LoVo (cell line): ENCODE measurements around the gene CCDC40.

Source experiments
- DNase-seq: peaks from one replicate; pipeline ENCODE4 v3.0.0-alpha.2; 2016; ENCODE audit warnings: low spot score

CCDC40 gene

GRCh38 chr17:80102664-80103448, 66.4 kb downstream of the CCDC40 start:
- DNase-seq = no peak

DNA sequence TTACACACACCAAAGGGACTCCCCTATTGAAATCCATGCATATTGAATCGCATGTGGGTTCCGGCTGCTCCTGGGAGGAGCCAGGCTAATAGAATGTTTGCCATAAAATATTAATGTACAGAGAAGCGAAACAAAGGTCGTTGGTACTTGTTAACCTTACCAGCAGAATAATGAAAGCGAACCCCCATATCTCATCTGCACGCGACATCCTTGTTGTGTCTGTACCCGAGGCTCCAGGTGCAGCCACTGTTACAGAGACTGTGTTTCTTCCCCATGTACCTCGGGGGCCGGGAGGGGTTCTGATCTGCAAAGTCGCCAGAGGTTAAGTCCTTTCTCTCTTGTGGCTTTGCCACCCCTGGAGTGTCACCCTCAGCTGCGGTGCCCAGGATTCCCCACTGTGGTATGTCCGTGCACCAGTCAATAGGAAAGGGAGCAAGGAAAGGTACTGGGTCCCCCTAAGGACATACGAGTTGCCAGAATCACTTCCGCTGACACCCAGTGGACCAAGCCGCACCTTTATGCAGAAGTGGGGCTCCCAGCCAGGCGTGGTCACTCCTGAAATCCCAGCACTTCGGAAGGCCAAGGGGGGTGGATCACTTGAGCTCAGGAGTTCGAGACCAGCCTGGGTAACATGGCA, 67.1 kb downstream of the CCDC40 start:
- DNase-seq = no peak

DNA sequence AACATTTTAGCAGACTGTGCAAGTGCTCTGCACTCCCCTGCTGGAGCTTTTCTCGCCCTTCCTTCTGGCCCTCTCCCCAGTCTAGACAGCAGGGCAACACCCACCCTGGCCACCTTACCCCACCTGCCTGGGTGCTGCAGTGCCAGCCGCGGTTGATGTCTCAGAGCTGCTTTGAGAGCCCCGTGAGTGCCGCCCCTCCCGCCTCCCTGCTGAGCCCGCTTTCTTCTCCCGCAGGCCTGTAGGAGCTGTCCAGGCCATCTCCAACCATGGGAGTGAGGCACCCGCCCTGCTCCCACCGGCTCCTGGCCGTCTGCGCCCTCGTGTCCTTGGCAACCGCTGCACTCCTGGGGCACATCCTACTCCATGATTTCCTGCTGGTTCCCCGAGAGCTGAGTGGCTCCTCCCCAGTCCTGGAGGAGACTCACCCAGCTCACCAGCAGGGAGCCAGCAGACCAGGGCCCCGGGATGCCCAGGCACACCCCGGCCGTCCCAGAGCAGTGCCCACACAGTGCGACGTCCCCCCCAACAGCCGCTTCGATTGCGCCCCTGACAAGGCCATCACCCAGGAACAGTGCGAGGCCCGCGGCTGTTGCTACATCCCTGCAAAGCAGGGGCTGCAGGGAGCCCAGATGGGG, 68.0 kb downstream of the CCDC40 start:
- no peak for DNase-seq

DNA sequence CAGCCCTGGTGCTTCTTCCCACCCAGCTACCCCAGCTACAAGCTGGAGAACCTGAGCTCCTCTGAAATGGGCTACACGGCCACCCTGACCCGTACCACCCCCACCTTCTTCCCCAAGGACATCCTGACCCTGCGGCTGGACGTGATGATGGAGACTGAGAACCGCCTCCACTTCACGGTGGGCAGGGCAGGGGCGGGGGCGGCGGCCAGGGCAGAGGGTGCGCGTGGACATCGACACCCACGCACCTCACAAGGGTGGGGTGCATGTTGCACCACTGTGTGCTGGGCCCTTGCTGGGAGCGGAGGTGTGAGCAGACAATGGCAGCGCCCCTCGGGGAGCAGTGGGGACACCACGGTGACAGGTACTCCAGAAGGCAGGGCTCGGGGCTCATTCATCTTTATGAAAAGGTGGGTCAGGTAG, 68.5 kb downstream of the CCDC40 start:
- no peak for DNase-seq

DNA sequence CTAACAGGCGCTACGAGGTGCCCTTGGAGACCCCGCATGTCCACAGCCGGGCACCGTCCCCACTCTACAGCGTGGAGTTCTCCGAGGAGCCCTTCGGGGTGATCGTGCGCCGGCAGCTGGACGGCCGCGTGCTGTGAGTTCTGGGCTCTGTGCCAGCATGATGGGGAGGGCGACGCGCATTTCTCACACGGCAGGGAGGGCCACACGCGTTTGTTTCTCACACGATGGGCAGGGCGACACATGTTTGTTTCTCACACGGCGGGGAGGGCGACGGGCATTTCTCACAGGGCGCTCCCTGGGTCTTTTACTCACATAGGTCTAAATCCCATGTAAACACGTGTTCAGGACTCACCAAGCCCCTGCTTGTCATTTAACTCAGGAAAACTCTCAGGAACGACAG, 69.3 kb downstream of the CCDC40 start:
- no peak for DNase-seq

DNA sequence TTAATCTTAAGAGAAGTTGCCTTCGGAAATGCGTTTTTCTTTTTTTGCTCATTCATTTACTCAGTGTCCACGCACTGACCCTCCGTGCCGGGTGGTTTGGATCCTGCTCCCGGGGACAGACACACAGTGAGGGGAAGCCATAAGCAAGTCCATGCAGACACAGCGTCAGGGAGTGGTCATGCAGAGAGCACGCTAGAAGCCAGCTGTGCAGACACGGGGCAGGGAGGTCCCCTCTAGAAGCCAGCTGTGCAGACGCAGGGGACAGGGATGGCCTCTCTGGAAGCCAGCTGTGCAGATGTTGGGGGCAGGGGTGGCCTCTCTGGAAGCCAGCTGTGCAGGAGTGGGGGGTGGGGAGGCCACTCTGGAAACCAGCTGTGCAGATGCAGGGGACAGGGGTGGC, 69.7 kb downstream of the CCDC40 start:
- no peak for DNase-seq

- DNase-seq = no peak
Observed at GRCh38 chr17:80106751-80107150, 70.3 kb downstream of the CCDC40 start.

GRCh38 chr17:80107231-80108021, 71.0 kb downstream of the CCDC40 start:
- no peak for DNase-seq

GRCh38 chr17:80108036-80108971, 71.9 kb downstream of the CCDC40 start:
- DNase-seq = no peak

- DNase-seq = no peak
Observed at GRCh38 chr17:80109066-80109660, 72.7 kb downstream of the CCDC40 start.

GRCh38 chr17:80109713-80110446, 73.4 kb downstream of the CCDC40 start:
- no peak for DNase-seq

GRCh38 chr17:80110447-80110812, 74.0 kb downstream of the CCDC40 start:
- no peak for DNase-seq

GRCh38 chr17:80110927-80111701, 74.7 kb downstream of the CCDC40 start:
- no peak for DNase-seq

DNA sequence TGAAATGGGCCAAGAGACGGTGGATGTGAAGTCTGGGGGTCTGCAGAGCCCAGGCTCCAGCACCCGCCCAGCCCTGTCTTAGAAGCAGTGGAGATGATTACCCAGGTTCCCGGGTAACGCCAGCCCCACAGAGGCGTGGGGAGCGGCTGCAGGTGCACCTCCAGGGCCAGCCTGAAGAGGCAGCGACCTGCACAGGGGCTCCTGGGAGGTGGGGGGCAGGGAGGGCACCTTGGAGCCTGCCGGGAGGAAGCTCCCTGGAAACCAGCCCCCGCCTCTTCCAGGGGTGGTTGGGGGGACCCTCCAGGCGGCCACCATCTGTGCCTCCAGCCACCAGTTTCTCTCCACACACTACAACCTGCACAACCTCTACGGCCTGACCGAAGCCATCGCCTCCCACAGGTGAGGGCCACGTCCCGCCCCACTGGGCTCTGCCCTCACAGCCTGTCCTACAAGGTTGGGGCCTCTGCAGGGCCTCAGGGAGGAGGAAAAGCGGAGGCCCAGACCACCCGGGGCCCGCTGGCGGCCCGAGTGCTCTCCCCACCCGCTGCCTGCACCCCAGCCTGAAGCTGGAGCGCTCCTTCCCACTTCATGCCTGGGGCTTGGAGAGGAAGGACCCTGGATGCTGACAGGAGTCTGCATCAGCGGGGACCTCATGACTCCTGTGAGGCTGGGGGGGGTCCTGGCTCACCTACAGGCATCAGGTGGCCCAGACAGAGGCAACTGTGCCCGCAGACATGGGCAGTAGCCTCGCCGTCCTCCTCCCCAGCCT, 75.4 kb downstream of the CCDC40 start:
- no peak for DNase-seq

- DNase-seq = no peak
Observed at GRCh38 chr17:80112471-80113032, 76.1 kb downstream of the CCDC40 start.

GRCh38 chr17:80113033-80113484, 76.6 kb downstream of the CCDC40 start:
- no peak for DNase-seq

GRCh38 chr17:80114758-80115157, 78.3 kb downstream of the CCDC40 start:
- no peak for DNase-seq

GRCh38 chr17:80115159-80115558, 78.7 kb downstream of the CCDC40 start:
- no peak for DNase-seq
